Astrocyte (in vitro differentiated cells and primary cell): Measurements from ENCODE around the gene SLC10A3.

Experiments used
- EZH2 ChIP-seq: IDR thresholded peaks from 2 replicates; pipeline ENCODE4 v1.6.1; 2012; ENCODE audit warnings: mild to moderate bottlenecking, low read length, inconsistent platforms; ENCODE audit not compliant: insufficient read depth
- TF ChIP-seq, protein P1 (sequence below): IDR thresholded peaks from 2 replicates; pipeline ENCODE4 v1.5.1; 2011; ENCODE audit warnings: low read depth, mild to moderate bottlenecking, inconsistent platforms, low read length, moderate library complexity; ENCODE audit not compliant: insufficient read depth

- TF ChIP-seq, protein P1, sequence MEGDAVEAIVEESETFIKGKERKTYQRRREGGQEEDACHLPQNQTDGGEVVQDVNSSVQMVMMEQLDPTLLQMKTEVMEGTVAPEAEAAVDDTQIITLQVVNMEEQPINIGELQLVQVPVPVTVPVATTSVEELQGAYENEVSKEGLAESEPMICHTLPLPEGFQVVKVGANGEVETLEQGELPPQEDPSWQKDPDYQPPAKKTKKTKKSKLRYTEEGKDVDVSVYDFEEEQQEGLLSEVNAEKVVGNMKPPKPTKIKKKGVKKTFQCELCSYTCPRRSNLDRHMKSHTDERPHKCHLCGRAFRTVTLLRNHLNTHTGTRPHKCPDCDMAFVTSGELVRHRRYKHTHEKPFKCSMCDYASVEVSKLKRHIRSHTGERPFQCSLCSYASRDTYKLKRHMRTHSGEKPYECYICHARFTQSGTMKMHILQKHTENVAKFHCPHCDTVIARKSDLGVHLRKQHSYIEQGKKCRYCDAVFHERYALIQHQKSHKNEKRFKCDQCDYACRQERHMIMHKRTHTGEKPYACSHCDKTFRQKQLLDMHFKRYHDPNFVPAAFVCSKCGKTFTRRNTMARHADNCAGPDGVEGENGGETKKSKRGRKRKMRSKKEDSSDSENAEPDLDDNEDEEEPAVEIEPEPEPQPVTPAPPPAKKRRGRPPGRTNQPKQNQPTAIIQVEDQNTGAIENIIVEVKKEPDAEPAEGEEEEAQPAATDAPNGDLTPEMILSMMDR, result no peak
- TF ChIP-seq EZH2, result no peak
Observed at GRCh38 chrX:154441564-154441963, 48.9 kb downstream of the SLC10A3 start.
